Uterus (tissue), 2 donors: ENCODE measurements around the gene HSD17B8.

ENCODE experiments used
- POLR2A ChIP-seq, 2 donors: fragments of 450-650 bp; IDR thresholded peaks; one replicate each; pipeline ENCODE4 v1.6.1; 2016; ENCODE audit warnings: antibody characterized with exemption in 2 of 2, mild to moderate bottlenecking in 1 of 2, moderate library complexity in 1 of 2
- TF ChIP-seq, protein P1 (sequence below), 4 experiments: fragments of 200-600 bp in 2 of 4; fragments of 450-650 bp in 2 of 4; sonication (generic) in 2 of 4; IDR thresholded peaks; one replicate each; pipeline ENCODE4 v1.5.1; 2016 to 2019; ENCODE audit warnings: antibody characterized with exemption in 4 of 4, mild to moderate bottlenecking in 2 of 4, moderate library complexity in 1 of 4

DNA sequence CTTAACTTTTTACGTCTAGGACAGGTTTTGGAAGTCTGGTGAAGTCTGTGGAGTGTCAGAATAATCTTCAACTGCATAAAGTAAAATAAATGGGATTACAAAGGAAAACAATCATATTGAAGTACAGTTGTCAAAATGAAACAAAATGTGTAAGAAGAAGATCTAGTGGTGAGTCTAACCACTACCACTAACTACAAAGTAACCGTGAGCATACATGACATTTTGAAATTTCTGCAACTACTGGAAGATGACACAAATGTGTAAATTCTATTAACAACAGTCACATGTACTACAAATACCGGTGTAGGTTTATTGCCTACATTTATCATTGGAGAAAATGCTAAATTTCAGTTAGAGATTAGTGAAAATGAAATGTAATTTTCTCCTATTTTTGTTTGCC, 37.5 kb downstream of the HSD17B8 start:
- TF ChIP-seq, protein P1, sequence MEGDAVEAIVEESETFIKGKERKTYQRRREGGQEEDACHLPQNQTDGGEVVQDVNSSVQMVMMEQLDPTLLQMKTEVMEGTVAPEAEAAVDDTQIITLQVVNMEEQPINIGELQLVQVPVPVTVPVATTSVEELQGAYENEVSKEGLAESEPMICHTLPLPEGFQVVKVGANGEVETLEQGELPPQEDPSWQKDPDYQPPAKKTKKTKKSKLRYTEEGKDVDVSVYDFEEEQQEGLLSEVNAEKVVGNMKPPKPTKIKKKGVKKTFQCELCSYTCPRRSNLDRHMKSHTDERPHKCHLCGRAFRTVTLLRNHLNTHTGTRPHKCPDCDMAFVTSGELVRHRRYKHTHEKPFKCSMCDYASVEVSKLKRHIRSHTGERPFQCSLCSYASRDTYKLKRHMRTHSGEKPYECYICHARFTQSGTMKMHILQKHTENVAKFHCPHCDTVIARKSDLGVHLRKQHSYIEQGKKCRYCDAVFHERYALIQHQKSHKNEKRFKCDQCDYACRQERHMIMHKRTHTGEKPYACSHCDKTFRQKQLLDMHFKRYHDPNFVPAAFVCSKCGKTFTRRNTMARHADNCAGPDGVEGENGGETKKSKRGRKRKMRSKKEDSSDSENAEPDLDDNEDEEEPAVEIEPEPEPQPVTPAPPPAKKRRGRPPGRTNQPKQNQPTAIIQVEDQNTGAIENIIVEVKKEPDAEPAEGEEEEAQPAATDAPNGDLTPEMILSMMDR (IDR thresholded peaks at IDR 0.05) = no peak
- TF ChIP-seq POLR2A (IDR thresholded peaks at IDR 0.05) = no peak
